Activated T-cell treated with anti-CD3 and anti-CD28 coated beads for 1 hour (primary cell): Measurements from ENCODE around the gene GPR89A.
"Not testable (repeated sequence)": the region's sequence is repeated elsewhere in the genome, so short reads cannot be mapped to it uniquely, and the experiment has no call there.

Experiments
- DNase-seq: peaks from one replicate; pipeline ENCODE4 v3.0.0-alpha.2; 2020; ENCODE audit warnings: low read depth

Gene GPR89A

GRCh38 chr1:145686078-145686477, 78.3 kb downstream of the GPR89A start:
- DNase-seq = not testable (repeated sequence)

GRCh38 chr1:145688328-145688727, 80.5 kb downstream of the GPR89A start:
- no peak for DNase-seq

GRCh38 chr1:145688924-145689323, 81.1 kb downstream of the GPR89A start:
- no peak for DNase-seq

GRCh38 chr1:145689922-145690321, 82.1 kb downstream of the GPR89A start:
- no peak for DNase-seq

GRCh38 chr1:145690587-145691558, 83.1 kb downstream of the GPR89A start:
- peak; percentile 3 for DNase-seq

- no peak for DNase-seq
Observed at GRCh38 chr1:145692785-145693443, 85.1 kb downstream of the GPR89A start.

- no peak for DNase-seq
Observed at GRCh38 chr1:145695821-145696629, 88.2 kb downstream of the GPR89A start.

GRCh38 chr1:145696630-145696960, 88.8 kb downstream of the GPR89A start:
- no peak for DNase-seq

- no peak for DNase-seq
Observed at GRCh38 chr1:145701306-145701862, 93.6 kb downstream of the GPR89A start.

- DNase-seq = no peak
Observed at GRCh38 chr1:145702052-145702451, 94.3 kb downstream of the GPR89A start.

- DNase-seq = no peak
Observed at GRCh38 chr1:145702826-145703225, 95.0 kb downstream of the GPR89A start.

- no peak for DNase-seq
Observed at GRCh38 chr1:145705622-145706021, 97.8 kb downstream of the GPR89A start.

GRCh38 chr1:145706086-145706664, 98.4 kb downstream of the GPR89A start:
- no peak for DNase-seq

GRCh38 chr1:145707183-145707867, 99.5 kb downstream of the GPR89A start, which contains the start of gene PDZK1:
Gene PDZK1, minus strand, starts transcription at chr1:145707368. Its CDS starts 19,347 bp downstream, at chr1:145688021.
- DNase-seq = no peak

- no peak for DNase-seq
Observed at GRCh38 chr1:145708063-145708462, 100.3 kb downstream of the GPR89A start.

GRCh38 chr1:145710291-145711027, 102.7 kb downstream of the GPR89A start:
- no peak for DNase-seq

- DNase-seq = no peak
Observed at GRCh38 chr1:145711213-145711651, 103.4 kb downstream of the GPR89A start.

GRCh38 chr1:145714524-145715111, 106.8 kb downstream of the GPR89A start:
- no peak for DNase-seq

- no peak for DNase-seq
Observed at GRCh38 chr1:145716641-145717345, 109.0 kb downstream of the GPR89A start.
